AG04449 (cell line): ENCODE measurements around the gene SEM1.
"Not testable (repeated sequence)": the region's sequence is repeated elsewhere in the genome, so short reads cannot be mapped to it uniquely, and the experiment has no call there.

Experiments
- CTCF ChIA-PET: fragments of 350-600 bp; formaldehyde crosslinking; extraction: SDS; loops from one replicate; lab custom pipeline; 2021; ENCODE audit warnings: antibody characterized with exemption; lab: Yijun Ruan, JAX
- POLR2A ChIA-PET: fragments of 400-600, 350-600 bp; formaldehyde crosslinking; extraction: SDS; loops from one replicate; lab custom pipeline; 2020; ENCODE audit warnings: antibody characterized with exemption, inconsistent platforms; lab: Yijun Ruan, JAX
- DNase-seq: peaks from one replicate; pipeline ENCODE4 v3.0.0-alpha.2; 2010; ENCODE audit warnings: low read depth, low spot score
- H3K4me3 ChIP-seq: 2 replicates; pipeline ENCODE4 v1.5.1; 2011; ENCODE audit warnings: low read depth, mild to moderate bottlenecking, control low read depth, low read length
- CTCF ChIP-seq: IDR thresholded peaks from one replicate; pipeline ENCODE4 v1.5.1; 2011; ENCODE audit warnings: mild to moderate bottlenecking, moderate library complexity, low read length, control low read depth, inconsistent platforms; ENCODE audit not compliant: insufficient read depth; ENCODE audit errors: missing control alignments

The SEM1 gene

GRCh38 chr7:96723622-96724021 is 14.0 kb upstream of the SEM1 start:
- POLR2A ChIA-PET = no interaction called here
- no peak for DNase-seq
- CTCF ChIA-PET = no interaction called here
- TF ChIP-seq CTCF = no peak
- H3K4me3 ChIP-seq = no peak overlapping the region

- H3K4me3 ChIP-seq, CTCF ChIA-PET, DNase-seq, POLR2A ChIA-PET: not testable (repeated sequence)
Observed at GRCh38 chr7:96722928-96723327, 13.3 kb upstream of the SEM1 start.

GRCh38 chr7:96720843-96721242 is 11.2 kb upstream of the SEM1 start:
- POLR2A ChIA-PET = no interaction called here
- no peak for TF ChIP-seq CTCF
- CTCF ChIA-PET = no interaction called here
- DNase-seq = no peak
- H3K4me3 ChIP-seq = no peak overlapping the region

- CTCF ChIA-PET = no interaction called here
- no peak for TF ChIP-seq CTCF
- POLR2A ChIA-PET = no interaction called here
- H3K4me3 ChIP-seq = no peak overlapping the region
- DNase-seq = no peak
Observed at GRCh38 chr7:96719164-96719563, 9.5 kb upstream of the SEM1 start.

- no peak for DNase-seq
- no peak for TF ChIP-seq CTCF
- CTCF ChIA-PET = no interaction called here
- POLR2A ChIA-PET = no interaction called here
- no peak overlapping the region for H3K4me3 ChIP-seq
Observed at GRCh38 chr7:96718107-96719003, 8.7 kb upstream of the SEM1 start.

GRCh38 chr7:96713037-96713436 is 3.4 kb upstream of the SEM1 start:
- no peak overlapping the region for H3K4me3 ChIP-seq
- TF ChIP-seq CTCF = no peak
- ChIA-PET CTCF (no interaction called here), POLR2A (no interaction called here)
- DNase-seq = no peak

GRCh38 chr7:96710544-96710943 is 898 bp upstream of the SEM1 start:
- no peak overlapping the region for H3K4me3 ChIP-seq
- ChIA-PET CTCF (no interaction called here), POLR2A (no interaction called here)
- no peak for TF ChIP-seq CTCF
- DNase-seq = no peak
